Testis (tissue), 2 donors: Measurements from ENCODE around the gene CNNM3.

Experiments
- CTCF ChIP-seq, 3 experiments: fragments of 450-650 bp in 2 of 3; fragments of 200-600 bp in 1 of 3; sonication (generic) in 1 of 3; IDR thresholded peaks; one replicate each; pipeline ENCODE4 v1.5.1; 2016 to 2019; ENCODE audit warnings: antibody characterized with exemption in 3 of 3, mild to moderate bottlenecking in 2 of 3, moderate library complexity in 1 of 3
- POLR2A ChIP-seq: fragments of 450-650 bp; IDR thresholded peaks from one replicate; pipeline ENCODE4 v1.6.1; 2017; ENCODE audit warnings: antibody characterized with exemption, mild to moderate bottlenecking, moderate library complexity

DNA sequence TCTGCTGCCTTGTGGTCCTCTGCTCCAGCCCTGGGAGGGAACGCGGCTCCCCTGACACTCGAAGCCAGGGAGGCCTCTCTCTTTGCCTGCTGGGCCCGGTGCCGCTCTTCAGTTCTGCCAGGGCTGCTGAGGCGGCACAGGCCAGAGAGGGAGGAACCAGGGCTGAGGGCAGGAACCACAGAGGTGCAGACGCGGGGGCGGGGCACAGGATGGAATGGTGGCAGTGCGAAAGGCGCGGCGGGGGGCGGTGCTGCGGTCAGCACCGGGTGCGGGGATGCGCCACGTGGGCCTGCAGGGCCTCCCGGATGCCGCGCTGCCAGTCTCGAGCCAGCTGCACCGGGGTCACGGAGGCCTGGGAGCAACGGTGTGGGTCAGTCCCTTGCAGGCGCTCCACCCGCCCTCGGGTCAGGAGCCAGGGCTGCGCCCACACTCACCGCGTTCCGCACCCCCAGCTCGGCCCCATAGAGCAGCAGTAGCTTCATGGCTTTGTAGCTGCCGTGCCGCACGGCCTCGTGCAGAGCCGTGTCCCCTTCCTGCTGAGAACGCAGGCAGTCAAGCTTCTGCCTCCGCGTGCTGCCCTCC, 23.3 kb downstream of the CNNM3 start:
- no peak for TF ChIP-seq CTCF (IDR thresholded peaks at IDR 0.05)
- TF ChIP-seq POLR2A = no peak
